Measurements from ENCODE around the gene RUVBL1.

DNA sequence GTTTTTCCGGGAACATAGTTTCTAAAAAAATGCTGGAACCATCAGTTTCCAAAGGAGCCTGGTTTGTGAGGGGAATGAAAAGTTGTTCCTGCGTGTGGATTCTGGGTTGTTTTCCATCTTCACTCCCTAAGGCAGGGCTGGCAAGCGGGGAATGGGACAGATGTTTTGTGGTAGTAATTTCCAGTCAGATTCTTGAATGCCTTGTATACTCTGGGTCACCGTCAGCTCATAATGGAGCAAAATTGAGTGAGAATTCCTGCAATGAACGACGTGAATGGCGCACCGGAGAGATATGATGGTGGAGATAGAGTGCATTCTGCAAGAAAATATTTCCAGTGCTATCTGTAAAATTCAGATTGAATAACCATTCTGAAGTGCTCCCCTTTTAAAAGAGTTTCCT lies 49.6 kb upstream of the RUVBL1 start:
- no peak for TF ChIP-seq EP300 (IDR thresholded peaks at IDR 0.05)
- TF ChIP-seq, protein P1, sequence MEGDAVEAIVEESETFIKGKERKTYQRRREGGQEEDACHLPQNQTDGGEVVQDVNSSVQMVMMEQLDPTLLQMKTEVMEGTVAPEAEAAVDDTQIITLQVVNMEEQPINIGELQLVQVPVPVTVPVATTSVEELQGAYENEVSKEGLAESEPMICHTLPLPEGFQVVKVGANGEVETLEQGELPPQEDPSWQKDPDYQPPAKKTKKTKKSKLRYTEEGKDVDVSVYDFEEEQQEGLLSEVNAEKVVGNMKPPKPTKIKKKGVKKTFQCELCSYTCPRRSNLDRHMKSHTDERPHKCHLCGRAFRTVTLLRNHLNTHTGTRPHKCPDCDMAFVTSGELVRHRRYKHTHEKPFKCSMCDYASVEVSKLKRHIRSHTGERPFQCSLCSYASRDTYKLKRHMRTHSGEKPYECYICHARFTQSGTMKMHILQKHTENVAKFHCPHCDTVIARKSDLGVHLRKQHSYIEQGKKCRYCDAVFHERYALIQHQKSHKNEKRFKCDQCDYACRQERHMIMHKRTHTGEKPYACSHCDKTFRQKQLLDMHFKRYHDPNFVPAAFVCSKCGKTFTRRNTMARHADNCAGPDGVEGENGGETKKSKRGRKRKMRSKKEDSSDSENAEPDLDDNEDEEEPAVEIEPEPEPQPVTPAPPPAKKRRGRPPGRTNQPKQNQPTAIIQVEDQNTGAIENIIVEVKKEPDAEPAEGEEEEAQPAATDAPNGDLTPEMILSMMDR (IDR thresholded peaks at IDR 0.05), result no peak
